H9 (cell line): Measurements from ENCODE around the gene PDCD10. TPM values are rescaled to one million over a fixed set of nuclear protein-coding genes. Genes with fewer than 3 reads are reported as not detected.

ENCODE experiments used
- DNase-seq: peaks from one replicate; pipeline ENCODE4 v3.0.0-alpha.2; 2017
- H2AFZ ChIP-seq: one replicate; pipeline ENCODE4 v1.6.1; 2013; ENCODE audit warnings: mild to moderate bottlenecking, low read length, control low read depth, moderate library complexity
- H2AK5ac ChIP-seq: 2 replicates; pipeline ENCODE4 v1.6.1; 2013; ENCODE audit warnings: low read length, control low read depth, mixed read lengths; ENCODE audit not compliant: insufficient read length
- H2BK120ac ChIP-seq: one replicate; pipeline ENCODE4 v1.6.1; 2013; ENCODE audit warnings: low read depth, mild to moderate bottlenecking, low read length, control low read depth, inconsistent platforms; ENCODE audit not compliant: poor library complexity, severe bottlenecking
- H2BK12ac ChIP-seq: 2 replicates; pipeline ENCODE4 v1.6.1; 2013; ENCODE audit warnings: low read length, control low read depth, mixed read lengths, low read depth; ENCODE audit not compliant: insufficient read length
- H2BK15ac ChIP-seq: 2 replicates; pipeline ENCODE4 v1.6.1; 2013; ENCODE audit warnings: low read depth, low read length, control low read depth
- H2BK20ac ChIP-seq: one replicate; pipeline ENCODE4 v1.6.1; 2013; ENCODE audit warnings: low read depth, mild to moderate bottlenecking, low read length, control low read depth, inconsistent platforms; ENCODE audit not compliant: poor library complexity, severe bottlenecking
- H2BK5ac ChIP-seq: 2 replicates; pipeline ENCODE4 v1.6.1; 2013; ENCODE audit warnings: low read length, control low read depth, mixed read lengths; ENCODE audit not compliant: insufficient read length
- H3K14ac ChIP-seq: 2 replicates; pipeline ENCODE4 v1.6.1; 2013; ENCODE audit warnings: low read length, control low read depth; ENCODE audit not compliant: insufficient read depth
- H3K18ac ChIP-seq: 2 replicates; pipeline ENCODE4 v1.6.1; 2013; ENCODE audit warnings: low read depth, mild to moderate bottlenecking, mixed read lengths, low read length, control low read depth; ENCODE audit not compliant: insufficient read length
- H3K23ac ChIP-seq: 2 replicates; pipeline ENCODE4 v1.6.1; 2013; ENCODE audit warnings: low read length, control low read depth, mixed read lengths, low read depth; ENCODE audit not compliant: insufficient read length
- H3K23me2 ChIP-seq: 2 replicates; pipeline ENCODE4 v1.6.1; 2013; ENCODE audit warnings: low read depth, mild to moderate bottlenecking, mixed read lengths, low read length, control low read depth; ENCODE audit not compliant: insufficient read length, poor library complexity, severe bottlenecking
- H3K27ac ChIP-seq: 2 replicates; pipeline ENCODE4 v1.5.1; 2013; ENCODE audit warnings: low read length, control low read depth, mixed read lengths, low read depth; ENCODE audit not compliant: insufficient read length
- H3K27me3 ChIP-seq: 2 replicates; pipeline ENCODE4 v1.6.1; 2013; ENCODE audit warnings: low read length, control low read depth, inconsistent platforms; ENCODE audit not compliant: insufficient read depth
- H3K4ac ChIP-seq: 2 replicates; pipeline ENCODE4 v1.6.1; 2013; ENCODE audit warnings: low read depth, mild to moderate bottlenecking, control low read depth, inconsistent platforms, low read length, moderate library complexity
- H3K4me1 ChIP-seq: 2 replicates; pipeline ENCODE4 v1.6.1; 2013; ENCODE audit warnings: low read length, control low read depth, inconsistent platforms; ENCODE audit not compliant: insufficient read depth
- H3K4me2 ChIP-seq: 2 replicates; pipeline ENCODE4 v1.6.1; 2013; ENCODE audit warnings: low read length, control low read depth, mixed read lengths; ENCODE audit not compliant: insufficient read length, insufficient read depth
- H3K56ac ChIP-seq: 2 replicates; pipeline ENCODE4 v1.6.1; 2013; ENCODE audit warnings: low read depth, mild to moderate bottlenecking, mixed read lengths, low read length, control low read depth; ENCODE audit not compliant: insufficient read length
- H3K79me1 ChIP-seq: 2 replicates; pipeline ENCODE4 v1.6.1; 2013; ENCODE audit warnings: low read depth, mild to moderate bottlenecking, moderate library complexity, low read length, control low read depth, inconsistent platforms; ENCODE audit not compliant: insufficient read depth, poor library complexity, severe bottlenecking
- H3K79me2 ChIP-seq: 2 replicates; pipeline ENCODE4 v1.6.1; 2013; ENCODE audit warnings: low read length, control low read depth, inconsistent platforms; ENCODE audit not compliant: insufficient read depth
- H3K9ac ChIP-seq: 2 replicates; pipeline ENCODE4 v1.6.1; 2013; ENCODE audit warnings: low read length, control low read depth, mixed read lengths; ENCODE audit not compliant: insufficient read length; ENCODE audit errors: extremely low read depth
- H3K9me3 ChIP-seq: one replicate; pipeline ENCODE4 v1.6.1; 2013; ENCODE audit warnings: low read depth, low read length, inconsistent platforms; ENCODE audit not compliant: control insufficient read depth
- H3T11ph ChIP-seq: one replicate; pipeline ENCODE4 v1.6.1; 2013; ENCODE audit warnings: mild to moderate bottlenecking, low read length, control low read depth, inconsistent platforms
- H4K20me1 ChIP-seq: one replicate; pipeline ENCODE4 v1.6.1; 2013; ENCODE audit not compliant: control insufficient read depth, insufficient read length, insufficient read depth
- H4K5ac ChIP-seq: 2 replicates; pipeline ENCODE4 v1.6.1; 2013; ENCODE audit warnings: low read depth, mild to moderate bottlenecking, mixed read lengths, low read length, control low read depth; ENCODE audit not compliant: insufficient read length
- H4K8ac ChIP-seq: replicated peaks from 2 replicates; pipeline ENCODE4 v1.6.1; 2013; ENCODE audit warnings: low read length, control low read depth, mixed read lengths, low read depth; ENCODE audit not compliant: insufficient read length
- H4K91ac ChIP-seq: 2 replicates; pipeline ENCODE4 v1.6.1; 2013; ENCODE audit warnings: low read depth, mild to moderate bottlenecking, moderate library complexity, mixed read lengths, low read length, control low read depth; ENCODE audit not compliant: insufficient read length
- H3K27ac Mint-ChIP-seq, 3 experiments: 2 replicates in 2 of 3; 3 replicates in 1 of 3; pipeline ENCODE4 v1.8.0; 2020 to 2021; ENCODE audit warnings: mixed read lengths in 3 of 3, mild to moderate bottlenecking in 1 of 3, moderate library complexity in 1 of 3
- H3K27me3 Mint-ChIP-seq: 2 replicates; pipeline ENCODE4 v1.8.0; 2021; ENCODE audit warnings: low read depth, mild to moderate bottlenecking, moderate library complexity, mixed read lengths
- H3K36me3 Mint-ChIP-seq, 3 experiments: 2 replicates in 2 of 3; 3 replicates in 1 of 3; pipeline ENCODE4 v1.8.0; 2020 to 2021; ENCODE audit warnings: low read depth in 3 of 3, mixed read lengths in 3 of 3; ENCODE audit not compliant: insufficient read depth in 1 of 3
- H3K4me1 Mint-ChIP-seq, 2 experiments: 2 replicates each; pipeline ENCODE4 v1.8.0; 2020; ENCODE audit warnings: mixed read lengths in 2 of 2
- H3K4me3 Mint-ChIP-seq, 2 experiments: 2 replicates in 1 of 2; 3 replicates in 1 of 2; pipeline ENCODE4 v1.8.0; 2020 to 2021; ENCODE audit warnings: mild to moderate bottlenecking in 2 of 2, mixed read lengths in 2 of 2, moderate library complexity in 1 of 2
- H3K9me3 Mint-ChIP-seq, 2 experiments: 2 replicates in 1 of 2; 3 replicates in 1 of 2; pipeline ENCODE4 v1.8.0; 2020; ENCODE audit warnings: mild to moderate bottlenecking in 2 of 2, mixed read lengths in 2 of 2, moderate library complexity in 1 of 2
- WGBS: extraction: QIAGEN DNeasy Blood & Tissue Kit; methylation state at CpG from one replicate; pipeline ENCODE4 v1.1.7; 2013; ENCODE audit warnings: missing lambda C conversion rate, low lambda C conversion rate, mixed read lengths; ENCODE audit not compliant: insufficient read length; ENCODE audit errors: extremely low coverage; 5-methylcytosine and 5-hydroxymethylcytosine counted together
- total RNA-seq: library from RNA; stranded (reverse); gene quantifications from 2 replicates; pipeline ENCODE4 v1.2.1, GENCODE V29; 2021
- TF ChIP-seq, protein P1 (sequence below): fragments of 200-600 bp; sonication (generic); conservative IDR thresholded peaks from 3 replicates; pipeline ENCODE4 v1.8.0; 2021; ENCODE audit warnings: antibody characterized with exemption, mild to moderate bottlenecking

PDCD10 gene
- total RNA-seq, 1 experiment from 2014 or later: 64.3 TPM

DNA sequence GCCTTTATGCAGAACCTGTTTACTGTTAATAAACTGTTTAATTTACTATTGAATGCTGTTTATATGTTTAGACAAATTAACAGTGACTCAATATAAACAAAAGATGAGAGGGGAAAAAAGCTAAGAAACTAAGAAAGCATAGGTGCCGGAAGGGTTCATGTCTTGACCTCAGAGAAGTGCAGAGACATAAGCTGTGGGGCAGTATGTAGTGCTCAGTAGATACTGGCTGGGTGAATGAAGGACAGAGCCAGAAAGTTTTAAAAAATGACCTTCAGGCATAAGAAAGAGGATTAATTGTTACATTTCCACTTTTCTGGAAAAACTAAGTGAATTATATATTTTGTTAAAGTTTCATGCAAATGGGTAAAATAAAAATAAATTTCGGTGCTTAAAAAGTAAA lies 15.0 kb upstream of the PDCD10 start:
- DNase-seq: no peak
- Histone ChIP-seq H3K27ac (no peak overlapping the region), H3K56ac (no peak overlapping the region), H4K5ac (no peak overlapping the region), H3K14ac (no peak overlapping the region), H3T11ph (no peak overlapping the region), H3K79me1 (no peaks in the 10 kb centered on the region), H3K9me3 (no peaks in the 10 kb centered on the region), H2BK15ac (no peak overlapping the region), H2AFZ (no peak overlapping the region), H3K4me1 (no peaks in the 10 kb centered on the region), H4K91ac (no peak overlapping the region), H3K9ac (no peak overlapping the region), H3K4ac (no peak overlapping the region), H2BK5ac (no peak overlapping the region), H2BK20ac (no peak overlapping the region), H3K79me2 (no peaks in the 10 kb centered on the region), H3K27me3 (no peaks in the 10 kb centered on the region), H2BK120ac (no peak overlapping the region), H3K23ac (no peak overlapping the region), H3K23me2 (no peaks in the 10 kb centered on the region), H3K18ac (no peak overlapping the region), H2AK5ac (no peak overlapping the region), H3K4me2 (no peak overlapping the region), H2BK12ac (no peak overlapping the region), H4K20me1 (no peaks in the 10 kb centered on the region), H4K8ac (no peak overlapping the region)
- no peaks in the 10 kb centered on the region for H3K27me3 Mint-ChIP-seq
- TF ChIP-seq, protein P1, sequence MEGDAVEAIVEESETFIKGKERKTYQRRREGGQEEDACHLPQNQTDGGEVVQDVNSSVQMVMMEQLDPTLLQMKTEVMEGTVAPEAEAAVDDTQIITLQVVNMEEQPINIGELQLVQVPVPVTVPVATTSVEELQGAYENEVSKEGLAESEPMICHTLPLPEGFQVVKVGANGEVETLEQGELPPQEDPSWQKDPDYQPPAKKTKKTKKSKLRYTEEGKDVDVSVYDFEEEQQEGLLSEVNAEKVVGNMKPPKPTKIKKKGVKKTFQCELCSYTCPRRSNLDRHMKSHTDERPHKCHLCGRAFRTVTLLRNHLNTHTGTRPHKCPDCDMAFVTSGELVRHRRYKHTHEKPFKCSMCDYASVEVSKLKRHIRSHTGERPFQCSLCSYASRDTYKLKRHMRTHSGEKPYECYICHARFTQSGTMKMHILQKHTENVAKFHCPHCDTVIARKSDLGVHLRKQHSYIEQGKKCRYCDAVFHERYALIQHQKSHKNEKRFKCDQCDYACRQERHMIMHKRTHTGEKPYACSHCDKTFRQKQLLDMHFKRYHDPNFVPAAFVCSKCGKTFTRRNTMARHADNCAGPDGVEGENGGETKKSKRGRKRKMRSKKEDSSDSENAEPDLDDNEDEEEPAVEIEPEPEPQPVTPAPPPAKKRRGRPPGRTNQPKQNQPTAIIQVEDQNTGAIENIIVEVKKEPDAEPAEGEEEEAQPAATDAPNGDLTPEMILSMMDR: no peak
- H3K9me3 Mint-ChIP-seq: no peaks in the 10 kb centered on the region
- no peak overlapping the region for H3K4me3 Mint-ChIP-seq
- H3K27ac Mint-ChIP-seq: no peak overlapping the region
- peaks cover 4 to 5% of the 10 kb centered on the region in 2 experiments; a peak in 3 of 4 replicates for H3K4me1 Mint-ChIP-seq
- no CpG with 5 or more reads among the region's 2 CpGs for WGBS
- no peaks in the 10 kb centered on the region for H3K36me3 Mint-ChIP-seq
